Activated T-helper 1 cell treated with Interleukin-2 at 50 U/mL for 16 hours (primary cell): ENCODE measurements around the gene VPS37B.
"Not testable (repeated sequence)": the region's sequence is repeated elsewhere in the genome, so short reads cannot be mapped to it uniquely, and the experiment has no call there.

Source experiments
- DNase-seq: peaks from one replicate; pipeline ENCODE4 v3.0.0-alpha.2; 2020; ENCODE audit warnings: low read depth

The VPS37B gene

GRCh38 chr12:122882908-122883558, 12.9 kb downstream of the VPS37B start:
- DNase-seq: no peak

GRCh38 chr12:122880668-122881067, 15.3 kb downstream of the VPS37B start:
- DNase-seq: no peak

GRCh38 chr12:122880155-122880667, 15.7 kb downstream of the VPS37B start:
- no peak for DNase-seq

DNA sequence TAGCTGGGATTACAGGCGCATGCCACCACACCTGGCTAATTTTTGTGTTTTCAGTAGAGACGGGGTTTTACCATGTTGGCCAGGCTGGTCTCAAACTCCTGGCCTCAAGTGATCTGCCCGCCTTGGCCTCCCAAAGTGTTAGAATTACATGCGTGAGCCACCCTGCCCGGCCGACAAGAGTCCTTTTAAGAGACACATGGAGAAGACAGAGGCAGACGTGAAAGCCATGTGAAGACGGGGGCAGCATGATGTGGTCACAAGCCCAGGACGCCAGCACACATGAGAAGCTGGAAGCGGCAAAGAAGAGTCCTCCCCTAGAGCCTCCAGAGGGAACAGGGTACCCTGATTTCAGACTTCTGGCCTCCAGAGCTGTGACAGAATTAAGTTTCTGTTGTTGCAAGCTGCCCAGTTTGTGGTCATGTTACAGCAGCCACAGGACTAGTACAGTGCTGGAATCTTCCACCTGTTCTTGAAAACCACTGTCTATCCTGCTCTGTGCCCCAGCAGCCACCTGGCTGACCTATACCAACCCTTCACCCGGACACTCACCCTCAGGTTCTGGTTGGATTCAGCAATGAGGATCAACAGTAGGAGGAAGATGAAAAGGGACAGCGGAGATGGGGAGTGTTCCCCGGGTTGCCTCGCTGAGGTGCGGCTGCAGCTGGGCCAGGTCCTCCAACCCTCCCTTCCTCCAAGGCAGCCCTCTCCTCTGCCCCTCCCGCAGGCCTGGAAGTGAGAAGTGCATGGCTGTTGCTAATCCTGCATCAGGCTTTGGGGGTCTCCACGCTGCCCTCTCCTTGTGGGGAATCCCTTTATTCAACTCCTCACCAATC, 16.9 kb downstream of the VPS37B start:
- DNase-seq: no peak

DNA sequence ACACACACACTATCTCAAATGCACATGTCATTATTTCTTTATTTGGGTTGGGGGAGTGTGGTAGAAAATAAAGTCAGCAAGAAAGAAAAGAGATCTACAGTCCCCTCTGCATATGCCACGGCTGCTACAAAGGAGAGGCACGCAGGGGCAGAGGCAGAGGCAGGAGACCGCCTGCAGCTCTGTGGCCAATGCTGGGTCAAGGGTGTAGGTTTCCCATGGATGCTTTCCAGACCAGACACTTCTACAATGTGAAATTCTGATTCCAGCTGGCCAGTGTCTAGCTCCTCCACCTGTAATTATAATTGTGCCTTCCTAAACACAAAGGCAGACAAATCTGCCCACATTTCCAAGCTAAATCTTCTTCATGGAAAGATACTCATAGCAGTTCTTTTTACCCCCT, 19.2 kb downstream of the VPS37B start:
- DNase-seq: no peak

- not testable (repeated sequence) for DNase-seq
These were observed 19.6 kb downstream of the VPS37B start for GRCh38 chr12:122876281-122876680.

DNA sequence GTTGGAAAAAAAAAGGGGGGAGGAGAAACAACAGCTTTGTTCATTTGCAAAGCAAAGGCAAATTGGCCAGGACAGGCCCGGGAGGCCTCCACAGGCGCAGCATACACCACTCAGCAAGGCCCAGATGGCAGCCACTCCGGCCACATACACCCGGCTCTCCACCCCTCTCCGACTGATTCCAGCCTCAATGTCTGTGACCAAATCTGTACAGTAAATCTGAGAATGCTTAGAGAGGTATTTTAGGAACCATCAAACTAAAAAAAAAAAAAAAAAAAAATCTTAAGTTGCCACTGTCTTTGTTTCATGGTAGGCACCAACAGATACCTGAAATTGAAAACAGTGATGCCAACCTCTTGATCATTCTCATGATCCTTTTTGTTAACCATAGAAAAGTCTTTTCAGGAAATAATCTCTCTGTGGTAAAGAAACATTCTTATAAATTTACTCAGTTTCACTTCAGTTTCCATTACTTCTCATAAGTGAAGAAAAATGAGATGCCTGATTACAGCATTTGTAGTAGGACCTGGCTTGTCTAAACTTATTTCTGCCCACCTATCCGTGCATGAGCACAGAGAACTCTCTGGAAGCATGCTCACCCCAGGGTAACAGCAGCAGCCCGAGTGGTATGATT, 20.2 kb downstream of the VPS37B start:
- DNase-seq: no peak

GRCh38 chr12:122874081-122874480, 21.8 kb downstream of the VPS37B start:
- peak; percentile 32 for DNase-seq

DNA sequence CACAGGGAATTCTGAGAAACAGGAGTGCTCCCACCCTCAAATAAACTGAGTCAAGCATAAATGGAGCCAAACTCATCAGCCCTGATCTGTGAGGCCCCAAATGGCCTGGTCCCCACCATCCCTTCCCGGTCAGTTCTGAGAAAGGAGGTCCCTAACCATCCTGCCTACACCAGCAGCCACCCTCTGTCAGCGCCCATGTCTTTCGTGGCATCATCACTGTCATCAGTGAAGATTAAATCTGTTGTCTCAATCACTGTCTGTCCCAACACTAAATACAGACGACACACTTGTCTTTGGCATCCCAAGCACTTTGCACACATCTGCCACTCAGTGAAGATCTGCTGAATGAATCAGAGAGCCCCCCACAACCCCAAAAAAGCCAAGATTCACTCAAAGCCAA, 22.4 kb downstream of the VPS37B start:
- no peak for DNase-seq

DNA sequence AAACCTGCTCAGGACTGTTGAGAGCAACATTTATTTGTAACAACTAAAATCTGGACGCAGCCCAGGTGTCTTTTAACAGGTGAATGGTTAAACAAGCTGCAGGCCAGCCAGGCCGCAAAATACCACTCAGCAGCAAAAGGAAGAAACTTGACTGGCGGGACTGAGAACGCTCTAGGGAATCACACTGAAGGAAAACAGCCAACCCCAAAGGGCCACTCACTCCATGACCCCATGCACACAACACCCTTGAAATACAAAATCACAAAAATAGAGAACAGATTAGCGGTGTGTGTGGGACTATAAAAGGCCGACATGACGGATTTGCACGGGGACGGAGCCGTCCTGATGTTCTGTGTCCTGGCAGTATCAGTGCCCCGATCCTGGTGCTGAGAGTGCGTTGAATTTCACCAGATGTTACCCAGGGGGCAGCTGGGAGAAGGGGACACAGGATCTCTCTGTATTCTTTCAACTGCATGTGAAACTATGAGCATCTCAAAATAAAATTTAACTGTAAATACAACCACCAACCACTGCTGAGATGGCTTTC, 23.0 kb downstream of the VPS37B start:
- no peak for DNase-seq

DNA sequence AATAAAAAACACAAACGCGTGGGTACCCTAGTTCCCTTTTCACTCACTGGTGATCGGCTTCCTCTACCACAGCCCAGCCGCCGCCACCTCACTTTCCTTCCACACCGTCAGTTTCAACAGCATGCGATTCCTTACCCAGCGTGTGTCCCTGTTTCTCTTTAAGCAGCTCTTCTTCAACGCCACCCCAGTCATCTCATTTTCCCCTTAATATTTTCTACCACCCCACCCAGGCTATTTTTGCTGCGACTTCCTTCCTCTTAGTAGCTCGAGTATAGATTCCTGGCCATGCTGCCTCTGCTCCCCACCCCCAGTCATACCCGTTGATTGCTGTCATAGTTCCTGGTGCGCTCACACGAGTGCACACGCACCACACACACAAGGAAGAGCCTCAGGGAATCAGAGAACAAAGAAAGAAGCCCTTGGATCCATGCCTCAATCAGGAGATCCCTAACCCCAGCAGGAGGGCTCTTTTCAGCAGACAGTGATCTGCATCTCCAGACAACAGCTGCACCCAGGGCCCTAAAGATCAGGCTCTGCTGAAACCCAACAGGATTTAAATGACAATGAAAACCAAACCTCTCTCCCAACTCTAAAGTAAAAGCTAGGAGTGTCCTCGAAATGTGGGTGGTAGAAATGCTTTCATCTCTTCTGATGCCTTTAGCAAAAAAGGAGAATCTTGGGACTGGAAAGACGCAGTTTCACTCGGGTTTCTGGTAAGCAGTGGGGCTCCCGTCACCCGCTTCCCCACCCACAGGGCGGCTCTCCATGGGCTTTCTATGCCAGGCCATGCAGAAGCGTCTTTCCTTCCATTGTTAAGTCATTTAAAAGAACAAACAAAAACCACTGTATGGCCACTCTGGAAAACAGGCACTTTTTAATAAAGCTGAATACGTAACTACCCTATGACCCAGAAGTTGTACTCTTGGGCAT, 23.8 kb downstream of the VPS37B start:
- DNase-seq: no peak

DNA sequence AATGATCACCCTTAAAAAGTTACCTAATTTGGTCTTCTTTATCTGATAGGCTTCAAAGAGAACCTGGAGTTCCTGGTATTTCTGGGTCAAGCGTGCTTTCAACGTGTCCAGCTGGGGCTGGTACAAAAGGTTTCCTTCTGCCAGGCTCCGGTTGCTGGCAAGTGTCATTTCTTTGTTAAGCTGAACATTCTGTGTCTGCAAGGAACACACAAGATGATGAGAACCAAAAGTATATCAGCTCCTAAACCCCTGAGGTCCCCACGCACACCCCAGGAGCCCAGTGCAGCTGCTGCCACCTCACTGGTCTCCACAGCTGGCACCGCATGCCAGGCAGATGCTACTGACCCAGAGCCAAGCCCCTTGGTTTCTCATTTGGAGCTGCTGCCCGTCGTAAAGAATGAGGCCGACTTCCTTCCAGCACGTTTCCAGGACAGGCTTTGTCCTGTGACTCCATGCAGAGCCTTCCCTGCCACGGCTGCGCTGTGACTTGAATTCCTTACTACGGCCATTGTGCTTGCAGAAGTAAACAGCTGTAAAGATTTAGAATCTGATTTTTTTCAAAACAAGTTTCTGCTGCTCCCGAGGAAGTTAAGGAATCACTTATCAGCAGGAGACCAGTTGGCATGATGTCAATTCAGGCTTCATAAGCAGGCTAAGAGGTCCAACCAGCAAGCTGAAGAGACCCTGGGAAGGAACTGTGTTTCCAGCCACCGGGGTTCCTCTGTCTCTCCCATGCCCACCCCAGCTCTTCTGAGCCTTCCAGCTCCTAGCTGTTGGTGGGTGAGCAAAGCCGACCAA, 24.9 kb downstream of the VPS37B start:
- DNase-seq: no peak

DNA sequence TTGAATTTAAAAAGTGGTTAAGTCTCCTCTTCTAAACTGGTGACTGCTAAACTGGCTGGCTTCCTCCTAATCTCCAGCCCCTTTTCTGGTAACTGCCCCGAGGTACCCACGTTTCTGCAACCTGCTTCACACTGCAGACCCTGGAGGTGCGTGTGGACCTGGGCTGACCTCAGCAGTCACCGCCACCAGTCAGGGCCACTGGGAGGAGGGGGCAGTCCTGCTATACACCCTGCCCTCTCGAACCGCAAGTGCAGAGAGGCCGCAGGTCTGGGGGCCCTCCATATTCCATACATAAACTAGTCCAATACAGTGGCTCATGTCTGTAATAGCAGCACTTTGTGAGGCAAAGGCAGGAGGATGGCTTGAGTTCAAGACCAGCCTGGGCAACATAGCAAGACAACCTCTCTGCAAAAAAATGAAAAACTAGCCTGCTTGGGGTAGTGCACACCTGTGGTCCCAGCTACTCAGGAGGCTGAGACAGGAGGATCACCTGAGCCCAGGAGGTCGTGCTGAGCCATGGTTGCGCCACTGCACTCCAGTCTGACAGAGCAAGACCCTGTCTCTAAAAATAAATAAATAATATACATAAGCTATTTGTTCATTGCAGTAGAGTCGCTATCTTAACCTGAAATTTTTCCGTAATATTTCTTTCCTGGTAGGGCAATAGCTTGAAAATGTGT, 25.6 kb downstream of the VPS37B start:
- no peak for DNase-seq

DNA sequence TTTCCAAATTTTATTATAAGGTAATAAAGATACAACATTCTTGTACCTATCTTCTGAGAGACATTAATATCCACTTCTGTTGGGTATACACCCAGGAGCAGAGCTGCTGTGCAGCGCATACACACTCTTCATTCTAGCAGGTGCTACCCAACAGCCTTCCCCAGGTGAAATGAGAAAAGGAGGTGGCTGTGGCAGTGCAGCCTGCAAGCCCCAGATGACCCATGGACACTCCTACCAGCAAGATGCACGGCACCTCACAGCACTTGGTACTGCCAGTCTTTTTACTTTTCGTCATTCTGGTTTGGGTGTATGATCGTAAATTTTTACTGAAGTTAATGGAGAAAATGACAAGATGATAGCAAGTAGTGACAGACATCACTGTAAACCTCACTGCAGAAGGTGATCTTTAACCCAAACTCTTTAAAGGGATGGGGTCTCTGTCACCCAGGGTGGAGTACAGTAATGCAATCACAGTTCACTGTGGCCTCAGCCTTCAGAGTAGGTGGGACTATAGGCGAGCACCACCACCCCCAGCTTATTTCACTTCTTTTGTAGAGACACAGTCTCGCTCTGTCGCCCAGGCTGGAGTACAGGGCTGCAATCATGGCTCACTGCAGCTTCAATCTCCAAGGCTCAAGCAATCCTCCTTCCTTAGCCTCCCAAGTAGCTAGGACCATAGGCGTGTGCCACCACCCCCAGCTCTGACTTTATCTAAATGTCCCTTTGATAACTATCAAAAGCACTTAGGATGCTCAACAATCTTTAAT, 26.5 kb downstream of the VPS37B start:
- DNase-seq: no peak

DNA sequence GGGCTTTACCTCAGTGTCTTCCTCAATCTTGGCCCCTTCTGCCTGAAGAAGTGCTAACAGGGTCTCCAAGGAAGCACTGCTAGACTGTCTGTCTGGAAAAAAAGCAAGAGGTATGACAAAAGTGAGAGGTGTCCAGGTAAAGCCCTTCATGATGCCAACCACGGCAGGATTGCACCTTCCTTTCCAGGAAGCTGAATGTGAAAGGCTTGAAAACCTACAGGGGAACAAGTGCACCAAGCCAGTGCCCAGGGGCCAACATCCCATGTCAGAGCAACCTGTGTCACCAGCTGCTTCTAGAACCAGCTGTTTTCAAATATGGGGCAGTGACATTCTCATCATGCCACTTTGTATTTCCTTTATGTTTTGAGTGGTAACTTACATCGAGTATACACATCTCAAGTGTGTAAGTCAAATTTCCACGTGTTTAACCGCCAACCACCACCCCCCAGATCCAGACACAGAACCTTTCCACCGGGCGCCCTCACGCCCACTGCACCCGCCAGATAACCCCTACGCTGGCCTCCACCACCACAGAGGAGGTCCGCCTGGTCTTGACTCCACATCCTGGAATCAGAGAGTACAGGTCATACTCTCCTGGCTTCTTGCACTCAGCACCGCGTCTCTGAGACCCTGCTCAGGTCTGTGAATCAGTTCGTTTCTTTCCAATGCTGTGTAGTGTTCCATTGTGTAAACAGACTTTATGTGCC, 27.3 kb downstream of the VPS37B start:
- DNase-seq: no peak

- DNase-seq: no peak
These were observed 28.0 kb downstream of the VPS37B start for GRCh38 chr12:122867691-122868461.

DNA sequence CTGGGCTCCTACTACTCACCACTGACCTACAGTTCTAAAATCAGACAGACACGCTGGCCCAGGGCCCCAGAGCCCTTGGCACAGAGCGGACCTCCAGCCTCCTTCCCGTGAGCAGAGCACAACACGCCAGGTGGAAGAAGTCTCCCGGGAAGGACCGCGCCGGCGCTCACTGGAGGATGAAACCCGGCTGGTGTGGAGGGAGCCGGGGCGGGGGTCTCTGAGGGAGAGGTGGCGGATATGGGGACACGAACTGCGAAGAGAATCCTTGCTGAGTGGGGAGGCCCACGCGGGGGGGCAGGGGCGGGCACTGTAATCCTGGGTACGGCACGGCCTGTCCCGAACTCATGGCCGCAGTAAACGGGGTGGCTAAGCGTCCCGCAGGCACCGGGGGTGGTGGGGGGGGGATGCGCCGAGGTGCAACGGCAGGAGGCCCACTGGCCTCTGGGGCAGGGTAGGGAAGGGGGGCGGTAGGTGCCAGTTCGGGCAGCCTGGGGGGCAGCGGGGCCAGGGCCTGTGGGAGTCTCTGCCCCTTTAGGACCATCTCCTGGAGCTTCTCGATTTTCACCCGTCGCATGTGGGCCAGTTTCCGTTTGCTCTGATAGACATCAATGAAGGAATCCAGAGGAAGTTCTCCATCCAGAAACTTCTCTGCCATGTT, 28.8 kb downstream of the VPS37B start:
- DNase-seq: no peak
